Measurements from ENCODE around the gene GUSB.

GRCh38 chr7:65926588-65926987 lies 55.4 kb downstream of the GUSB start:
- TF ChIP-seq CTCF (IDR thresholded peaks at IDR 0.05) (no peak), JUN (CRISPR knock-in tag; IDR thresholded peaks at IDR 0.05) (no peak), HMGXB4 (CRISPR knock-in tag; IDR thresholded peaks at IDR 0.05) (no peak), SMAD3 (CRISPR knock-in tag; IDR thresholded peaks at IDR 0.05; ENCODE audit: borderline replicate concordance) (no peak), TP53 (CRISPR knock-in tag; IDR thresholded peaks at IDR 0.05) (no peak), ZNF232 (CRISPR knock-in tag; IDR thresholded peaks at IDR 0.05) (no peak), CREB1 (CRISPR knock-in tag; IDR thresholded peaks at IDR 0.05) (no peak), USF1 (CRISPR knock-in tag; IDR thresholded peaks at IDR 0.05) (no peak), ZNF138 (CRISPR knock-in tag; conservative IDR thresholded peaks at IDR 0.05) (no peak)
